GM12892 (cell line): ENCODE results near the gene AMZ1.
"Not testable (repeated sequence)": the region's sequence is repeated elsewhere in the genome, so short reads cannot be mapped to it uniquely, and the experiment has no call there.

Experiments
- DNase-seq: peaks from one replicate; pipeline ENCODE4 v3.0.0; 2011; ENCODE audit not compliant: insufficient read length
- FAIRE-seq: peaks from 2 replicates; lab custom pipeline; 2011; peaks lifted over from hg19 to GRCh38; lab: Jason Lieb, UNC
- POLR2A ChIP-seq: IDR thresholded peaks from 2 replicates; pipeline ENCODE4 v1.6.1; 2011; ENCODE audit warnings: low read depth, low read length, control low read depth
- POLR2AphosphoS5 ChIP-seq: IDR thresholded peaks from 2 replicates; pipeline ENCODE4 v1.6.1; 2011; ENCODE audit warnings: low read depth, low read length, control low read depth
- TAF1 ChIP-seq: IDR thresholded peaks from 2 replicates; pipeline ENCODE4 v1.6.1; 2011; ENCODE audit warnings: low read depth, mild to moderate bottlenecking, control low read depth, low read length, borderline replicate concordance

Gene AMZ1

GRCh38 chr7:2723138-2723850, 35.3 kb downstream of the AMZ1 start:
- no peak for TF ChIP-seq TAF1
- TF ChIP-seq POLR2AphosphoS5 = no peak
- no peak for TF ChIP-seq POLR2A
- no peak for FAIRE-seq
- DNase-seq = no peak

GRCh38 chr7:2724036-2724435, 36.0 kb downstream of the AMZ1 start:
- not testable (repeated sequence) for DNase-seq, FAIRE-seq

GRCh38 chr7:2724453-2725177, 36.6 kb downstream of the AMZ1 start:
- DNase-seq (no peak), FAIRE-seq (no peak)
- TF ChIP-seq TAF1 (no peak), POLR2AphosphoS5 (no peak), POLR2A (no peak)

- FAIRE-seq (no peak), DNase-seq (no peak)
These were observed 37.4 kb downstream of the AMZ1 start for GRCh38 chr7:2725178-2726105.

GRCh38 chr7:2726316-2727018, 38.5 kb downstream of the AMZ1 start:
- TF ChIP-seq POLR2A (no peak), POLR2AphosphoS5 (no peak), TAF1 (no peak)
- DNase-seq (no peak), FAIRE-seq (no peak)

More at GRCh38 chr7:2725178-2726105, 37.4 kb downstream of the AMZ1 start:
- TF ChIP-seq TAF1 (no peak), POLR2AphosphoS5 (no peak), POLR2A (no peak)

GRCh38 chr7:2727206-2727605, 39.2 kb downstream of the AMZ1 start:
- FAIRE-seq, DNase-seq: not testable (repeated sequence)

GRCh38 chr7:2728316-2729030, 40.5 kb downstream of the AMZ1 start:
- no peak for TF ChIP-seq POLR2AphosphoS5
- no peak for TF ChIP-seq POLR2A
- TF ChIP-seq TAF1 = no peak
- DNase-seq (no peak), FAIRE-seq (no peak)

GRCh38 chr7:2729031-2729892, 41.3 kb downstream of the AMZ1 start:
- FAIRE-seq (no peak), DNase-seq (no peak)
- no peak for TF ChIP-seq POLR2AphosphoS5
- no peak for TF ChIP-seq TAF1
- no peak for TF ChIP-seq POLR2A

GRCh38 chr7:2729893-2730716, 42.1 kb downstream of the AMZ1 start:
- no peak for FAIRE-seq
- DNase-seq = no peak
- TF ChIP-seq TAF1 (no peak), POLR2A (no peak), POLR2AphosphoS5 (no peak)
